GM20431 (cell line): ENCODE results near the gene ALOX5.
"Not testable (repeated sequence)": the region's sequence is repeated elsewhere in the genome, so short reads cannot be mapped to it uniquely, and the experiment has no call there.

Experiments used
- in situ Hi-C: fragments of 300-500 bp; cut with MseI, MboI; formaldehyde crosslinking; loops from one replicate; pipeline ENCODE4 v1.15.0; 2020; ENCODE audit warnings: low sequenced_read_pairs; ENCODE audit not compliant: unreplicated experiment

The ALOX5 gene

GRCh38 chr10:45403151-45403550 lies 29.1 kb downstream of the ALOX5 start:
- in situ Hi-C loops, result no loop called here

GRCh38 chr10:45404087-45404769 lies 30.2 kb downstream of the ALOX5 start:
- in situ Hi-C loops, result no loop called here

- in situ Hi-C loops, result no loop called here
Measured at GRCh38 chr10:45404770-45405120, 30.7 kb downstream of the ALOX5 start.

- in situ Hi-C loops, result no loop called here
Measured at GRCh38 chr10:45407542-45407941, 33.5 kb downstream of the ALOX5 start.

DNA sequence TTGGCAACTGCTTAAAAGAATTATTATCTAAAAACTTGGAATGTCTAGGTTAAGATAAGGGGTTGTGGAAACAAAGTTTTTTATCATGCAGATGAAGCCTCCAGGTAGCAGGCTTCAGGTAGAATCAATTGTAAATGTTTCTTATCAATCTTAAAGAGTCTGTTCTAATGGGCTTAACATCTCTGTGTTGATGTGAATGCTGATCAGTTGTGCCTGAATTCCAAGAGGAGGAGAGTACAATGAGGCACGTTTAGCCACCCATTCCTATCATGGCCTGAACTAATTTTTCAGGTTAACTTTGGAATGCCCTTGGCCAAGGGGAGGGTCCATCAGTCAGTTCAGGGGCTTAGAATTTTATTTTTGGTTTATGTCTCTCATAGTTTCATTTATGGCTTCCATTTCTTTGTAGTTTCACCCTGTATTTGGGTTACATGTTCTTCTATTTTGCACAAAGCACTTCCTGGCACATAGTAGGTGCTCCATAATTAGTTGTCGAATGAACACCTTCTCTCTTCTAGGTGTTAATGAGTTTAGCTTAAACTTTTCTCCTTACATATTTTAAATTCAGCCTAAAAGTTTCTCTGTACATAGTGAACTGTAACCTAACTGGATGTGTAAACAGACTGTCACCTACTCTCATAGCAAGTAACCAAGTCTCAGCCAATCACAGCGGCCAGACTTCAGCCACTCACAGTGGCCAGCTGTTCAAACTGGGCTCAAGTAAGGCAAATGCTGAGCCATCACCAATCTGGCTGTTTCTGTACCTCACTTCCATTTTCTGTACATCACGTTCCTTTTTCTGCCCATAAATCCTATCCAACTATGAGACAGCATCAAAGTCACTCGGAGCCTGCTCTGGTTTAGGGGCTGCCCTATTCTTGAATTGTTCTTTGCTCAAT lies 34.7 kb downstream of the ALOX5 start:
- in situ Hi-C loops, result no loop called here

DNA sequence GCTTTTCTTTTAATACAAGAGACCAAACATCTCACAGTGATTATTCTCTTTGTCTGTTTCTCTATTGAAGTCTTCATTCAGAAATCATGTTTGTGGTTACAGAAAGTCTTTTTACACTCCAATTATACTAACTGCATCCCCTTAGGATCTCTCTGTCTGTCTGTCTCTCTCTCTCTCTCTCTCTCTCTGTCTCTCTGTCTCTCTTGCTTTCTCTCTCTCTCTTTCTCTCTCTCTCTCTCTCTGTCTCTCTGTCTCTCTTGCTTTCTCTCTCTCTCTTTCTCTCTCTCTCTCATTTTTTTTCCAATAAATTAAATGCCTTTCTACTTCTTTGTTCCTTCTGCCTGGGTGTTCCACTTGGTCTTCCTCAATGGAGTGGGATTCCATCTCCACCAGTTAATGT lies 35.3 kb downstream of the ALOX5 start:
- in situ Hi-C loops, result not testable (repeated sequence)

DNA sequence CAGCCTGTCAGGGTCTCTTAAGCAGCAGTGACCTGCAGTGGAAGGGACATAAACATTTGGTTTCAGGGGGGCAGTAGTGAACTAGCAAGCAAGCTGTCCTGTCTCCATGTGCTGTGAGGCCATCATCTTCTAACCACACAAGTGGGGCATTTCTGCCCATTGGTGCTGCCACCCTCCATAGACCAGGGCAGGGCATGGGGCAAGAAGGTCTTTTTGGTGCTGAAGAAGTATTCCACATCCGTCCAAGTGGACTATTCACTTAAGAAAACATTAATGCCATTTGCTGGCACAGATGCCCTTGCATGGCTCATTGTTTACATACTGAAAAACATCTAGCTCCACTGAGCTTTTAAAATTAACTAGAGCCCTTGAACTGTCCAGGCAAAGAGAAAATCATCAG lies 35.8 kb downstream of the ALOX5 start:
- in situ Hi-C loops, result no loop called here

DNA sequence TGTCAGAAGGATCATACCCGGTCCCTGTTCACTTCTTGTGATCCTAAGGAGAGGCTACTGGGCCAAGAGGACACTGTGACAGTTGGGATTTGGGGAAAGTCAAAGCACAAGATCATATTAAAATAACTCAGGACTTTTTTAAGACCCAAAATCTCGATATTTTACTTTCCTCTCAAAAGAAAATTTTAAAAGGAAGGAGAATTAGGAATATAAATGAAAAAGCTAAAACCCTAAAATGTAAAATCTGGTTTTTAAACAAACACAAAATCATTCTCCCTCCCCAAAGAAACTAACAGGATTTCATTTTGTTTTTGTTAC lies 36.4 kb downstream of the ALOX5 start:
- in situ Hi-C loops, result no loop called here

GRCh38 chr10:45410807-45411606 lies 37.0 kb downstream of the ALOX5 start:
- in situ Hi-C loops, result no loop called here

- in situ Hi-C loops, result no loop called here
Measured at GRCh38 chr10:45411607-45411940, 37.6 kb downstream of the ALOX5 start.

GRCh38 chr10:45415062-45415461 lies 41.0 kb downstream of the ALOX5 start:
- in situ Hi-C loops, result not testable (repeated sequence)

- in situ Hi-C loops, result no loop called here
Measured at GRCh38 chr10:45416603-45417002, 42.6 kb downstream of the ALOX5 start.

- in situ Hi-C loops, result no loop called here
Measured at GRCh38 chr10:45417746-45418145, 43.7 kb downstream of the ALOX5 start.

DNA sequence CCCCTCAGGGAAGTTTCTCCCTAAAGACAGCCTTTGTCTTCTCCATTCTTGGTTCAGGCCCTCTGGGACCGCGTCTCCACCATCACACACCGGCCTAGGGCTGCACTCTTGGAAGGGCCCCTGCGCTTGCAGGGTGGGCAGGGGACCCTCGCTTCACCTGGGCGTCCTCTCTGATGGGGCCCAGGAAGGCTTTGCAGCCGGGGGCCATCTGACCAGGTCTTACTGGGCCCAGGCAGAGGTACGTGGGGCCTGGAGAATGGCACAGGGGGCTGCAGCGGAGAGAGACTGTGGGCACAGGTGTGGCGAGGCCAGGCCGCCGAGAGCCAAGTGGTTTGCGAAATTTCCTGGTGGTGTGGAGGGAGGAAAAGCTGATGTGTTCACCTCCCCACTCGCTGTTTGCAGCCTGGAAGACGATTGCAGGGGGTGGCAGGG lies 44.4 kb downstream of the ALOX5 start:
- in situ Hi-C loops, result no loop called here

GRCh38 chr10:45418849-45419675 lies 45.0 kb downstream of the ALOX5 start:
- in situ Hi-C loops, result no loop called here

DNA sequence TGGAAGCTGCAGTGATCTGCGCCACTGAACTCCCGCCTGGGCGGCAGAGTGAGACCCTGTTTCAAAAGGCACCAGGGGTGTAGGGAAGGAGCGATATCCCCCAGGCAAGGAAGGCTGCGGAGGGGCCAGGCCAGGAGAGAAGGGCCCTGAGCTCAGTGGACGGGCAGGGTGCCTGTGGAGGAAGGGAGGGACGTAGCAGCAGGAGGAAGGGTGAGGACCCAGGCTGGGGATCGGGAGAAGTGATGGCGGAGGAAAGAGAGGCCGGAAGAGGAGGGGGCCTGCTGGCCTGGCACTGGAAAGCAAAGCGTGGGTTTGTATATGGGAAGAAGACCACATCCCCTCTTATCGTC lies 45.6 kb downstream of the ALOX5 start:
- in situ Hi-C loops, result no loop called here

- in situ Hi-C loops, result no loop called here
Measured at GRCh38 chr10:45420453-45421192, 46.6 kb downstream of the ALOX5 start.

DNA sequence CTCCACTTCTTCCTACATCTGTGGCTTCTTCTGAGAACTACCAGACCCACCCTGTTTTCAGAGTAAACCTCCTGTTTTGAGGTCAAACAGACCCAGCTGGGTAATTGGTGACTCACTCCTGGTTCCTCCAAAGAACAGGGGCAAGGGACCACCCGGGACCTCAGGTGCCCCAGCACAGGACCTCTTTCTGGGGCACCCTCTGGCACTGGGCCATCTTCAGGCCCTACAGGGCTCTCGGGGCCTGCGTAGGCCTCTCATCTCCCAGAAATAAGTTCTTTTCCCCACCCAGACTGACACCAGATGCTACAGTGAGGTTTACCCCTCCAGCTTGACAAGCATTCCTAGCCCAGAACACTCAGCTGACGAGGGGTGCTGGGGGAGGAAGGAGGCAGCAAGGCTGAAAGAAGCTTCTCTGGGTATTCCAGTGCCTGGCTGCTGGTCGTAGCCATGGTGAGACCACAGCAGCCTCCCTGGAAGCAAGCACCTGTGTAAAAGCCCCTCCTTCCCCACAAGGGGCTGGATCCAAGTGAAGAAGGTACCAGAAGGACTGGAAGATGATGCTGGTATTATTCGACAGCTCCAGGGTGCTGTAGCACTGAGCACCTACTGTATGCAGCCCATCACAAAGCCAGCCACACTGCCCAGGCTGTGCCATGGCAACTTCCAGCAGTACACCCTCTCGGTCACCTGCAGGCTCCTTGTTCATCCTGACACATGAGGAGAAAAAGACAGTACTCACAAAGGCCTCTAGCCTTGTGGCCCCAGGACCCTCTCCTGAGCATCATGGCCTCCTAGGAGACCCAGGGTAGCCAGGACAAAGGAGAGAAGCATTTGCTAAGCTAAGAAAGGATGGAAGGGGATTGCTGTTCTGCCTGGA lies 47.4 kb downstream of the ALOX5 start:
- in situ Hi-C loops, result no loop called here
